Measurements from ENCODE around the gene MRC2. TPM values are rescaled to one million over a fixed set of nuclear protein-coding genes. Genes with fewer than 3 reads are reported as not detected.
A peak's percentile ranks its signal among the peaks of the same experiment; 100 is the strongest.
"Not testable (repeated sequence)": the region's sequence is repeated elsewhere in the genome, so short reads cannot be mapped to it uniquely, and the experiment has no call there.

Gene MRC2
- 136 TPM for polyA plus RNA-seq (ENCODE audit: insufficient read length)

GRCh38 chr17:62627219-62627903, at the start of gene MRC2:
Gene MRC2 (plus strand): TSS chr17:62627670. CDS start chr17:62627803, 133 bp downstream.
- no peak for DNase-seq (ENCODE audit: low read depth)

GRCh38 chr17:62578757-62579487, 48.5 kb upstream of the MRC2 start:
- no peak for DNase-seq (ENCODE audit: low read depth)

GRCh38 chr17:62580947-62581346, 46.5 kb upstream of the MRC2 start:
- no peak for DNase-seq (ENCODE audit: low read depth)

DNA sequence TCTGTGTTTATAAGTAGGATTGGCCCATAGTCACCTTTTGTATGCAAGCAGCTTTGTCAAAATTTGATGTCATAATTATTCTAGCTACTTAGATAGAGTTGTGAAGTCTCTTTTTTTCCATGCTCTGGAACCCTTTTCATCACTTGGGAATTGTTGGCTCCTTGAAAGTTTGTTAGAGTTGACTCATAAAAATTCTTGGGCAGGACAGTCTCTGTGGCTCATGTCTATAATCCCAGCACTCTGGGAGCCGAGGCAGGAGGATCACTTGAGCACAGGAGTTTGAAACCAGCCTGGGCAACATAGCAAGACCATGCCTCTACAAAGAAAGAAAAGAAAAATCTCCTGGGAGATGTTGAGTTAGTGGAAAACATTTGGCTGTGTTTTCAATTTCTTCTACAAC, 45.7 kb upstream of the MRC2 start:
- DNase-seq (ENCODE audit: low read depth) = no peak

GRCh38 chr17:62587554-62587953, 39.9 kb upstream of the MRC2 start:
- no peak for DNase-seq (ENCODE audit: low read depth)

DNA sequence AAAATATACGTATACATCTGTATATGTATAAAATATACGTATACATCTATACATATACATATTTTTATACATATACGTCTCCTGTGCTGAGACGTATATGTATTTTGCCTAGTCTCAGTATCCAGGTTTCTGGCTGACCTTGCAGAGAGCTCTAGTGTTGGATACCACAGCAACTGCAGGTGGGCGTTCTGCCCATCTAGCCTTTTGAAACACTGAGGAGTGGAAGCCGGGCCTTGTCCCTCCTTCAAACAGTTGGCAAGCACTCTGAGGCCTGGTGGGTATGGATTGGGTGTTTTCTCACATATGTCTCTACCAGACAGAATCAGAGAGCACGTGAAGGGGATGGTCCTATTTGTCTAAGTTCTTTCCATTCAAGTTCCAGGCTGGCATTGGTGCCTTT, 39.4 kb upstream of the MRC2 start:
- DNase-seq (ENCODE audit: low read depth) = no peak

GRCh38 chr17:62591333-62591732, 36.1 kb upstream of the MRC2 start:
- DNase-seq (ENCODE audit: low read depth) = peak; percentile 53

GRCh38 chr17:62591822-62592221, 35.6 kb upstream of the MRC2 start:
- DNase-seq (ENCODE audit: low read depth) = not testable (repeated sequence)

GRCh38 chr17:62592341-62593099, 35.0 kb upstream of the MRC2 start:
- no peak for DNase-seq (ENCODE audit: low read depth)

DNA sequence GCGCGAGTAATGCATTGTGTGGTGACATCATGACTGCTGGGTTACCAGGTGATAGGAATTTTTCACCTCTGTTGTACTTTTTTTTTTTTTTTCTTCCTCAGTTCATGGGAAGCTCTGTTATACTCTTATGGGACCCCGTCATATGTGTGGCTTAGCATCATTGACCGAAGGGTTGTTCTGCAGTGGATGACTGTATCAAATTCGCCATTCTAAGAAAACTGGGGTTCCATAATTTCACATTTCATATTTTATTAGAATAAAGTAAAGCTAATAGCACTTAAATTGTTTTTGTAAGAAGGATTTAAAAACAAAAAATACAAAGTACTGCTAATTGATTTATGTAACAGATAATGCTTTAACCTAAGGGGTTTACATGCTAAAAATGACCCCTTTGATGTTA, 32.0 kb upstream of the MRC2 start:
- DNase-seq (ENCODE audit: low read depth) = no peak

DNA sequence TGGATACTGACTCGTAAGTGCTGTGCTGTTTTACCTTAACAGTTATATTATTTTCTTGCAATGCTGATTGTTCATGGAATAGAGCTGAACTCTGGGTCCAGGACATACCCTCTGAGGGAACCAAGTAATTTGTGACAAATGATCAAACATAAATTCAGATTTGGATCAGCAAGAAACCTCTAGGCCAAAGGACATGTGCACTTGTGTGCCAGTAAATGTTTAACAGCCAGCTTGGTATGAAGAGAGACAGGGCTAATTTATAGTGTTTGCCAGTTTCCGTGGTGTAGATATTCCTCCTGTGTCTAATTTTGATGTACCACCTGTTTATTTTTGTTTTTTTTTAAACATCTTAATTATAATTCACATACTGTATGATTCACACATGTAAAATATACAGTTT, 30.8 kb upstream of the MRC2 start:
- no peak for DNase-seq (ENCODE audit: low read depth)

DNA sequence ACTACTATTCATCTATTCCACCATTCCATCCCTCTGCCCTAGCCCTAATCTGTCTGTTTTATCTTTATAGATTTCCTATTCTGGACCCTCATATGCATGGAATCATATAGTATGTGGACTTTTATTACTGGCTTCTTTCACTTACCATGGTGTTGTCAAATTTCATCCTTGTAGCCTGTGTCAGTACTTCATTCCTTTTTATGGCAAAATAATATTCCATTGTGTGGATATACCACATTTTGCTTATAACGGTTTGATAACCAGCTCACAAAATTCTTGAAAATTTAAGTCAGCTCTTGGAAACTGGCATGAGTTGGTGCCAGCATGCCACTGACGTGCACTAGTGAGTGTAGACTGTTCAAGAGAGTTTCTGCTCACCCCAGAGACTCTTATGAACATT, 30.3 kb upstream of the MRC2 start:
- no peak for DNase-seq (ENCODE audit: low read depth)

DNA sequence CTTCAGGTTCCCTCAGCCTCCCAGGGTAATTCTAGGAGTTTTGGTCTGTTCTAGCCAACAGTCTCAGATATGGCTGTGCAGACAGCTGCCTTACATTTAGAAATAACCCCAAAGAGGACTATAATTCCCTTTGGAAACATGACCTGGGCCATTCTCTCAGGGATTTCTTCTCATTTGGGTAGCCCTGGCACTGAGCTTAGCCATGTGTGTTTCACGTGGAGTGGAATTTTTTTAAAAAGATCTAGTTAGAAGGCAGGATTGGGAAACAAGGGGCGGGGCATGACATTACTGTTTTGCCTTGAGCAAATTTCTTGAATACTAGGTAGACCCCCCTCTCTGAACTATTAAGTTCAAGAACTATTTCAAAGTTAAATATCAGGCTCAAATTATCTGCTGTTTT, 29.6 kb upstream of the MRC2 start:
- DNase-seq (ENCODE audit: low read depth) = no peak

DNA sequence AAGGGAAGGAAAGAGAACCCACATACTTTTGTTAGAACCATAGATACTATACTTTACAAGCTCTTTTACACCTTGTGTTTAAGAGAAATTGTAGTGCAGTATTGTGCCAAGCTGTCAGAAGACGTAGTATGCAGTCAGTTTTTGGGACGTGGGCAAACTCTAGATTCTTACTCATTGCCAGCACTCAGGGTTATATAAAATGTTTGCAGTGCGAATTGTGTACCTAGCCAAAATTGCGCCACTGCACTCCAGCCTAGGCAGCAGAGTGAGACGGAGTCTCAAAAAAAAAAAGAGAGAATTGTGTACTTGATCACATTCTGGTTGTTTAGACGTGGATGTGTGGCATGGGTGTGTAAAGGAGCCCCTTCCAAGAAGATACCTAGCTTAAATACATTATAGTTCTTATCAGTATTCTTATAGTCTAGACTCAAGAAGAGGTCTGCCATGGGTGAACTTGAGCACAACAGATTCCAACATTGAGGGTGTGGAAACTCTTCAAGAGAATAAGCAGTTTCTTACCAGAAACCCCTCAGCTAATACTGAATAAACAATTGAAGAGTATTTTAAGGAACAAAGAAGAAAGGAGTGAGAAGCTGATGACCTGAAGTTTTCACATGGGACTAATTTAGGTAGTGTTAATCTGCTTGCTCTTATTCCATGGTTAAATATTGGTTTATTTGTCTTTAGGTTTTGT, 27.4 kb upstream of the MRC2 start:
- no peak for DNase-seq (ENCODE audit: low read depth)

- no peak for DNase-seq (ENCODE audit: low read depth)
These were observed 26.7 kb upstream of the MRC2 start for GRCh38 chr17:62600805-62601204.

GRCh38 chr17:62601471-62601870, 26.0 kb upstream of the MRC2 start:
- no peak for DNase-seq (ENCODE audit: low read depth)

DNA sequence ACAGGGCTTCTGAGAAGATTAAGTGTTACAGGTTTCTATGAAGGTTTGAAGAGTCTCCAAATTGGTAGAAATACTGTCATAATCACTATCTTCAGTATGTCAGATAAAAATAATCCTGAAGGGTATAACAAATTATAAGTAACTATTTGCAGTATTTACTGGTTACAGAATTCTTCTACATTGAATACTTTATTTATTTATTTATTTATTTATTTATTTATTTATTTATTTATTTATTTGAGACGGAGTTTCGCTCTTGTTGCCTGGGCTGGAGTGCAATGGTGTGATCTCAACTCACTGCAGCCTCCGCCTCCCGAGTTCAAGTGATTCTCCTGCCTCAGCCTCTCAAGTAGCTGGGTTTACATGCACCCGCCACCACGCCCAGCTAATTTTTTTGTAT, 23.7 kb upstream of the MRC2 start:
- not testable (repeated sequence) for DNase-seq (ENCODE audit: low read depth)

GRCh38 chr17:62605588-62605987, 21.9 kb upstream of the MRC2 start:
- no peak for DNase-seq (ENCODE audit: low read depth)

DNA sequence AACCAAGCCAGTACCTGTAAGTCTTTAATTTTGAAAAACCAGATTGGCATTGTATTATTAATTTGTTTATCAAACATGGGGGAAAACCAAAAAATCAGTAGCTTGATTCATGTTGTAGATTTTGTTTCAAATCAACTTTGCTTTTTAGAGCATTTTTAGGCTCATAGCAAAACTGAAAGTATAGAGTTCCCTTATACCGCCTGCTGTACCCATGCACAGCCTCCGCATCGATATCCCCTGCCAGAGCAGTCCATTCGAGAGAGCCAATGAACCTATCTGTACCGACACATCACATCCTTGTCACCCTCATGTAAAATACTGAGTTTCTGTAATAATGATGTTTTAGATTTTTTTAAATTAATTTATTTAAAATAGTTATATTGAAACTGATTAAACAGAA, 16.2 kb upstream of the MRC2 start:
- DNase-seq (ENCODE audit: low read depth) = no peak

- DNase-seq (ENCODE audit: low read depth) = no peak
These were observed 15.7 kb upstream of the MRC2 start for GRCh38 chr17:62611728-62612127.

- DNase-seq (ENCODE audit: low read depth) = not testable (repeated sequence)
These were observed 15.2 kb upstream of the MRC2 start for GRCh38 chr17:62612289-62612688.

- DNase-seq (ENCODE audit: low read depth) = not testable (repeated sequence)
These were observed 14.4 kb upstream of the MRC2 start for GRCh38 chr17:62613095-62613494.

All from forelimb muscle (tissue), 1 donor.